NCI-H526 treated with DMSO at 0.1 percent for 48 hours (cell line): Measurements from ENCODE around the gene PTPRN2.
"Not testable (repeated sequence)": the region's sequence is repeated elsewhere in the genome, so short reads cannot be mapped to it uniquely, and the experiment has no call there.

Source experiments
- DNase-seq: peaks from one replicate; lab custom pipeline; 2025; lab: John Stamatoyannopoulos, UW

PTPRN2 gene

DNA sequence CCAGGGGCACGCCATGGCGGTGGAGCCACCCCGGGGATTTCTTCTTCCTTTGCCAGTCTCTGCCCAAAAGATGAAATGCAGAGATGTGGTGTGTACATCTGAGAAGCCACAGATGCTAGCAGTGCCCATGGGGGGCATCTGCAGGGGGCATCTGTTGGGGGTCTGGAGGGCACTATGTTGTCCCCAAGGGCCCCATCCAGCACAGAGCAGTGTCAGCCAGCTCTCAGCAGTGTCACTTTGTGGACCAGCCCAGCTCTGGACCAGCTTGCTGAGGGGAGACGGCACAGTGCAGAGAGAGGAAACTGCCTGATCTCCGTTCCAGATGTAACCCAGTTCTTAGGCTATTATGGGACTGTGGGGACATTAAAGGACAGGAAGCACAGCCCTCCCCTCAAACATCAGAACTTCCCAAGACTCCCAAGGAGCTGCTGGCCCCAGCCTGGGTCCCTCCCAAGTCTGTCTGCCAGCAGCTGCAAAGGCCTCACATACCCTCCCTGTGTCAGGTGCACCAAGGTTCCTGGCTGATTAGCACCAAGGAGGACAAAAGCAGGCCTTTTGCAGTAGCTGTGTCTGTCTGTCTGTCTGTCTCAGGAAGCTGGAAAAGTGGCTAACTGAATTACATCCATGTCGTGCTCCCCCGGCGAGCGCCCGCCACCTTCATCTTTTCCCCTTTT, 536.5 kb downstream of the PTPRN2 start:
- no peak for DNase-seq

DNA sequence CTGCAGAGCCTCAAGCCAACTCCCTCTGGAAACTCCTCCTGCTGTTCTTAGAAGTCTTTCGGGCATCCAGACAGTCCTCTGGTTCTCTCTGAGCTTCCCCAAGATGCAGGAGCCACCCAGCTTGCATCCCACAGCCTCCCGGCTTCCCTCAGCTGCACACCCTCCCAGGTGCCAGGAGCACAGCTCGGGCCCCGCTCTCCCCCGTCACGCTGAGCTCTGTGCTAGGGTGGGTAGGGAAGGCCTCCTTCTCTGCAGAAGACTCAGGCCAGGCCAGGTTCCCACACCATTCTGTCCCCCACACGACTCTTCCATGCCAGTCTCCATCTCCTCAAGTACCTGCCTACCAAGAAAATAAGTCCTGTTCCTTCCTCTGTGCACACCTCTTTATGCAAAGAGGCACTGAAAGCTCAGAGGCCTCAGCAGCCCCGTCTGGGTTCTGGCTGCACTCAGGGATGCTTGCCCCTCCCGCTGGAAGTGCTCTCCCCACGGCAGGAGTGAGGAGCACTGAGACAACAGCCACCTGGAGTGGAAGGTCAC, 537.1 kb downstream of the PTPRN2 start:
- no peak for DNase-seq

DNA sequence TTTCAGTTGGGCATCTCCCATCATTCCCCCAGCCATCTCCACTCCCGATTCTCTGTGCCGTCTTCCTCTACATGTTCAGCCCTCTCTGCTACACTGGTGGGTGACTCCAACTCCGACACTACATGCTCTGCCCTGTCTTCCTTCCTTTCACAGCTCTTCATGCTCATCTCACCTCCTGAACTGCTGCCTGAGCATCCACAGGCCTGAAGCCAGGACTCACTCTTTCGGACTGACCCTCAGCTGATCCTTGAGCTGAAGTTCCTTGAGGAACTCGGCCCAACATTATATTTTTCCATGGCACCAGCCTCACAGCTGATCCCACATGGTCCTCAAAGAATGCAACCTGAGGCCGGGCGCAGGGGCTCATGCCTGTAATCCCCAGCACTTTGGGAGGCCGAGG, 538.4 kb downstream of the PTPRN2 start:
- no peak for DNase-seq

DNA sequence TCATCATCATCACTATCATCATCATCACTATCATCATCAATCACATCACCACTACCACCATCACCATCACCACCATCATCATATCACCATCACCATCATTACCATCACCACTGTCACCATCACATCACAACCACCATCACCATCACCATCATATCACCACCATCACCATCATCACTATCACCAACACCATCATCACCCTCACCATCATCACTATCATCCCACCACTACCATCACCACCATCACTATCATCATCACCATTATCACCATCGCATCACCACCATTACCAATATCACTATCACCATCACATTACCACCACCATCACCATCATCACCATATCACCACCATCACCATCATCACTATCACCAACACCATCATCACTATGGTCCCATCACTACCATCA, 539.1 kb downstream of the PTPRN2 start:
- DNase-seq, result no peak

DNA sequence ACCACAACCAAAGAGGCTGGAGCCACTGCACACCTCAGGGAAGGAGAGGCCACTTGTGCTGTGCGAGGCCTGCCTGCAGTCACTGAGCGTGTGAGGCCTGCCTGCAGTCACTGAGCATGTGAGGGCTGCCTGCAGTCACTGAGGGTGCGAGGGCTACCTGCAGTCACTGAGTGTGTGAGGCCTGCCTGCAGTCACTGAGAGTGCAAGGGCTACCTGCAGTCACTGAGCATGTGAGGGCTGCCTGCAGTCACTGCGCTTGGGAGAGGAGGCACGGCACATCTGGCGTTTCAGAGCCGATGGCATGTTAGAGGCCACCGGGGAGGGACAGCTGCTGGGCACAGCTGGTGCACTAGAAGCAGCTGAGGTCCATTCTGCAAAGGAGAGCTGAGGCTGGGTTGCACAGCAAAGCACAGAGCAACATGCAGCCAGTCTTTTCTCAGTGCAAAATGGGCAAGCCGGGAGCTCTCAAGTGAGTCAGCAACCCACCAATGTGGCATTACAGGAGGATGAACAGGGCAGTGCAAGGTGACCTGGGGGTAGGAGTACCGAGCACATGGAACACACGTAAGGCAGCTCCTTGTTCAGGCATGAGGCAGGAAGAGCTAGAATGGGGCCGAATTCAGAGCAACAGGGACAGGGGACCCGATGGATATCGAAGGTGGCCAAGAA, 540.1 kb downstream of the PTPRN2 start:
- DNase-seq, result no peak

DNA sequence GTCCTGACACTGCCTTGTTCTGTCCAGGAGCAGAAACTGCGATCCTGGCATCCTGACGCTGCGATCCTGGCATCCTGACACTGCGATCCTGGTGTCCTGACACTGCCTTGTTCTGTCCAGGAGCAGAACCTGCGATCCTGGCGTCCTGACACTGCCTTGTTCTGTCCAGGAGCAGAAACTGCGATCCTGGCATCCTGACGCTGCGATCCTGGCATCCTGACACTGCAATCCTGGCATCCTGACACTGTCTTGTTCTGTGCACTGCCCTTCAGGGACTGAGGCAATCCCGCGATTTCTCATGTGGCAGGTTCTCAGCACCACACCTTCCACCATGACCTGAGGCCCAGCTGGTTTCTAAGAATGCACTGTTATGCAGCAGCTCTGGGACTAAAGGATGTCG, 541.4 kb downstream of the PTPRN2 start:
- DNase-seq, result not testable (repeated sequence)

DNA sequence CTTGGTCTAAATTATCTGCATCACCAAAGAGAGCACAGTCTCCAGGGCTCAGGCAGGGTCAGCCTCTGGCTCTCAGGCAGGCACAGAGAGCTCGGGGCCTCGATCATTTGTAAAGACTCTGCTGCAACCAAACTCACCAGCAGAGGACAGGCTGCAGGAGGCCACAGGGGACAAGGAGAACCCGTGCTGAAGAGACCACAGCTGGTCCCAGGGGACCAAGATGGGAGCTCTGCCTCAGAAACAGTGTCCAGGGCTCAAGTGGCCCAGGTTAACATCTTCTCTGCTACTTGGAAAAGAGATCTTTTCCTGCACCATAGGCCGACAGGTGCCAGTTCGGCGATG, 543.2 kb downstream of the PTPRN2 start:
- DNase-seq, result peak; percentile 87

DNA sequence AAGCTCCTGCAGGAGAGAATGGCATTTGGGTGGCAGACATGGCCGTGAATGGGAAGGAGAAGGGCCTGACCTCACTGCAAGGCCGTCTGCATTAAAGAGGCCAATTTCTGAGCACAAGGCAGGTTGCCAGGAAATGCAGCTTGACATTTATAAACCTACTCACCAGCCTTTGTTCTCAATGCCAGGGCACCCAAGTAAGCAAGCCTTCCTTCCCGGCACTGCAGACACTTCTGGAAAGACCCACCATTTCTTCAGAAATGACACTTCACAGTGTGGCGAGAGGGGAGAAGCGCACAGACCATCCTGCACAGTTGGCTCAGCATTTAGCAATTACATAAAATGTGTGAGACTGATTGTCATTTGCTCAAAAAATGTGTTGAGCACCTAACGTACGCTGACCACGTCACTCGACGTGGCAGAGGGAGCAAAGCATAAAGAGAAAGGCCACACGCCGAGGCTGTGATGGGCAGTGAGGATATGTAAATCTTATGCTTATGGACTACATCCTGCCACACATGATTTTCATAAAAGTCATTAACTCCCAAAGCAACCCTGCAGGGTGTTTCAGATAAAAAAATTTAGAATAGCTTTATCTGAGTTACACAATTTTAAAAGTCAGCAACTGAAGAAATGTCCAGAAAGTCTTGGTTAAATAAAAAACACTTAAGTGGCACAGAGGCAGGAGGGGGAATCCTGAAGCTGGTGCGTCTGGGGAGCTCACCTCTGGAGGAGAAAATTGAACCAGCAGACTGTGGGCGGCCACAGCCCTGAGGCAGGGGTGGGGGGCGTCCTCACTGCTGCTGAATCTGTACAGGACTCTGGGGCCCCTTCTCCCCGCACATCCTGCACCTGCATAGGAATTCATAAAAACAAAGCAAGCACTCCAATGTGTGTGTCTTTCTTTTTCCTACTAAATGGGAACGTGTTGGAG, 543.8 kb downstream of the PTPRN2 start:
- peak; percentile 87 for DNase-seq

DNA sequence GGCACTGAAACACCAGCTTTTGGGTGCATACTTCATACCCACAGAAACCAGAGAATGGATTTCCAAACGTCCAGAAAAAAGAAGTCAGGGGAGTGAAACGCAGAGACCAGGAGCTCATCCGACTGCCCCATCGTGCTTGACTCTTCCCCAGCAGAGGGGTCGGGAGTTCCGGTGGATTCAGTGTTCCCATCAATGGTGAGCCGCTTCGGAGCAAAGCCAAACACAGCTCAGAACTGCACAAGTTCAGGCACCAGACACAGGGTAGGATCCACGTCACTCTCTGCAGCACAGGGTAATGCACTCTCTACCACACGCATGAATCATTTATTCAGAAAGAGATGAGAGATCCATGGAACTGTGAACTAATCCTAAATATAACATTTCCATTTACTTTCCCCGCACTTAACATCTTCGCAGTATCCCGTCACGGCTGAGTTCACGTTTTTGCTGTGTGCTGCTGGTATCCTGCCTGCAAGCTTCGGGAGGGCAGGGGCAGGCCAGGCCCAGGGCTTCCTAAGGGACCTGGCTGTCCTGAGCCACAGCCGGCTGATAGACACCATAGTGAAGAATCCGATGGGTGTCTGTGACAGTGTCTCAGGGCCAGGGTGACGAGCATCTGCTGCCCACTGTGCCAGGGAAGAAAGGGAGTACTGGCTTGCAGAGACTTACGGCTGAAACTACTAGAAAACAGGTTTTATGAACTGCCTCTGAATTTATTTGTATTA, 545.3 kb downstream of the PTPRN2 start:
- DNase-seq, result no peak

DNA sequence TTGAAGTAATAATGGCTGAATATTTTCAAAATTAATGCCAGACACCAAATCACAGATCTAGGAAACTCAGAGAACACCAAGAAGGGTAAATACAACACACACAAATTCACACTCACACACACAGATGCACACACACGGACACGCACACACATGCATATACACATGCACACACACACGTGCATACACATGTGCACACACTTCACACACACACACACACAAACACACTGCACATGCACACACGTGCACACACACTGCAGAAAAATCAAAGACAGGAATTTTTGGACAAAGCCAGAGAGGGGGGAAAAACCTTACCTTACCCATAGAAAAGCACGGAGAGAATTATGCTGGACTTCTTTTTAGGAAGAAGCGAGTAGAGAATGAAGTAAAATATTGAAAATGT, 547.4 kb downstream of the PTPRN2 start:
- DNase-seq, result no peak

DNA sequence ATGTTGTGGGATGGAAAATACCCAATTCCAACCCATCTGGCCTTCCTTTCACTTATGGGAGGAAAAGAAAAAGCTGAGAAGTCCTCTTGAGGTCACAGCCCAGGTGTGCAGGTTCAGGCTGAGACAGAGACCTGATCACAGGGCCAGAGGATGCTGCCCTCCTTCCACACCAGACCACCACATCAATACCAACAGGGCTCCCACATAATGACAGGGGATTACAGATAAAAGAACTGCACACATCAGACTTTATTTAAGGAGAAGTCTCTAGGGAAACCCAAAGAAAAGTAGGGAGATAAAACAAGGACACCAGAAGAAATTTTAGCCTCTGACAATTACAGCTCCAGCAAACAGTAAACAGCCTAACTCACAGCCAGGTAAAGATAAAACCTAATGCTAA, 548.4 kb downstream of the PTPRN2 start:
- no peak for DNase-seq

DNA sequence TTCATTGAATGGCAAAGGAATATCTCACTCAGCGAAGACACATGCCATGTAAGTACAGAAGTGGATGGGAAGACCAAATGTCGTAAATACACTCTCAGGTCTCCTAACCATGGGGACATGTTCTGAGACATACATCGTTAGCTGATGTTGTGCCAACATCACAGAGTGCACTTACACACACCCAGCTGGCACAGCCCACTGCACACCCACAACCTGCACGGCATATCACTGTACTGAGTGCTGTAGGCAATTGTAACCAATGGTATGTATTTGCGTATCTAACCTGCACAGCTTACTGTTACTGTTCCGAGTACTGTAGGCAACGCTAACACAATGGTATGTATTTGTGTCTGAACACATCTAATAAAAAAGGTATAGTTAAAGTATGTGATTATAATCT, 550.4 kb downstream of the PTPRN2 start:
- DNase-seq, result no peak

DNA sequence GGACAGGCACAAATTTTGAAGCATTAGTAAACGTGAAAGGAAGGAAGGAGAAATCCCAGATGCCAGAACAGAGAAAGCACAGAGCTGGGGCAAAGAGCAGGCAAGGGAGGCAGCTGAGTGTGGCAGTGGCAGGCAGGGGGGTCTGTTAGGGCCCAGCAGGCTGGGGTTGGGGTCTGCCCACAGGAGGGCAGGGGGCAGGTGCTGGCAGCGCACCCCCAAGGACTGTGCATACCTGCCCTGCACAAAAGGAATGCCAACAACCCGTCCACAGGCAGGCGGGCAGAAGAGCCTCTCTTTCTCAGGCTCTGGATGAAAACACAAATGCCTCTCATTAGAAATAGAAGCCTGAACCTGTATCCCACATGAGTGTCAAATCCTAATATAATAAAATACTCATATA, 552.3 kb downstream of the PTPRN2 start:
- peak; percentile 35 for DNase-seq

DNA sequence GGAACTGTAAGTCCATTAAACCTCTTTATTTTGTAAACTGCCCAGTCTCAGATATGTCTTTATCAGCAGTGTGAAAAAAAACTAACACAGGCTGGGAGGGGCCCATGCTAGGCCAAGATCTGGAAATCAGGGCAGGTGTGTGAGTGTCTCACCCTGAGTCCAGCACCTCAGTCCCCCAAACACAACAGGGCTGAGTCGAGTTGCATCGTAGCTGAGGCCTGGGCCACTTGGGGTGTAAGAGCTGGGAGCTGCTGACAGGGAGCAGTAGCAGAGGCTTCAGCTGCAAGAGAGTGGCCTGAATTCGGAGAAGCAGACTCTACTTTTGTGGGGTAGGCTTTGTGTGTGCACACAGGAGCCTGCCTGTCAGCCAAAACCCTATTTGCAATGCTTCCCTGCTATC, 553.1 kb downstream of the PTPRN2 start:
- DNase-seq, result no peak

DNA sequence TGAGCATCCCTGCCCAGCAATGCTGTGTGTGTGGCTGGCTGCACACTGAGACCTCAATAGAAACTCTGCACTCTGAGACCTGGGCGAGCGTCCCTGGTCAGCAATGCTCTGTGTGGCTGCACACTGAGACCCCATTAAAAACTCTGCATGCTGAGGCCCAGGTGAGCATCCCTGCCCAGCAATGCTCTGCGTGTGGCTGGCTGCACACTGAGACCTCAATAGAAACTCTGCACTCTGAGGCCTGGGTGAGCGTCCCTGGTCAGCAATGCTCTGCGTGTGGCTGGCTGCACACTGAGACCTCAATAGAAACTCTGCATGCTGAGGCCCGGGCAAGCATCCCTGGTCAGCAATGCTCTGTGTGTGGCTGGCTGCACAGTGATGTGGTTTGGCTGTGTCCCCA, 553.7 kb downstream of the PTPRN2 start:
- not testable (repeated sequence) for DNase-seq

DNA sequence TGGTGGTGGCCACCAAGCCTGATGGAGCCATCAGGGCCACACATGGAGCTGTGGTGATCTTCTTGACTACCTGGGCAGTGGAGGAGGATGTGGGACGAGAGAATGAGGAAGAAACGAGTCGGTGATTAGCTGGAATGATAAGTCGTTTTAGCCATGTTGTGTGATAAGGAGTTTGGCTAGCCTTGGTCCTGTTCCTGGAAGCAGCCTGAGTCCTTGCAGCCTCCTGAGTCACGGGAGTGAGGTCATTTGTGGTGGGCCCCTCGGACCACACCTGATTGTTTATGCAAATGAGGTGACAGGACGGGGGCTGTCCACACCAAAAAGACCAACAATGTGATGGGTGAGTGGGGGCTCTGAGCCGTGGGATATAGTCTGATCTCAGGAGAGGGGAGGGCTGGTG, 554.4 kb downstream of the PTPRN2 start:
- no peak for DNase-seq

DNA sequence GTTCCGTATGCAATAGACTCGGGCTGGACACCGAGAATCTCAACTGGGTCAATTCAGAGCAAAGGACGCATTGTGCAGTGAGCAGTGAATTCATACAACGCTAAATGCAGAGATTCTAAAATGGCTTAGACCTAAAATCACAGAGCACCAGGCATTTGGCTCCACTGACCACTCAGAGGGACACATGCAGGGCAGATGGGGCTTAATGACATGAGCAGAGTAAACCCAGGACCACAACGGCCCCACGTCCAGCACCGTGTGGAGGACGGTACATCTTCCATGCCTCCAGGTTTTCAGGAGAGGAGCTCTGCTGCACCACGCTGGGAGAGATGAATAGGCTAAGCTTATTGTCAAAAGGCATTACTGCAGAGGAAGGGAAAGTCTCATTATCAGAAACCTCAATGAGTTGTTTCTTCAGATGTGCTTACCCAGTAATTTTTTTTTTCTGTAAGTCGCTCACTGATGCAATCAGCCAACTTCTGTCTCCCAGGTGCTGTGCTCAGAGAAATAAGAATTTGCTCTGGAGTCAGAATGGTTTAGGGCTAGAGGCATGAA, 555.0 kb downstream of the PTPRN2 start:
- no peak for DNase-seq

DNA sequence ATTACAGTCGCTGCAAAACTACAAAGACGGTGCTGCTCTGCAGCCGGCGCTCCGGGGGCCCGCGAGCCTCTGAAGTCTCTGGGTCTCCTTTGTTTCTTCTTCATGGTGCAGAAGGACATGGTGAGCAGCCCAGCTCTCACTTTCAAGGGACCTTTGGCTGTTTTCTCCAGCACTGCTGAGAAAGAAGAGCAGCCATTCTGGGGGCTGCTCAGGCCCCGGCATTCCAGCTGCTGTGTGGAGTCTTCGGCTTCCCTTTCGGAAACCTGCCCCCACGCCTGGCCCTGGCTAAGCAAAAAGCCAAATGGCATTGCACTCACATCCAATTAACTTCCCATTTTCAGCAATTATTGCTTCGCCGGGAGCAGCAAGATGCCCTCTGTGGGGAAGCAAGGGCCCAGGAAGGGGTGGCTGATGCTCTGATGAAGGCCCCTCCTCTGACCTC, 555.7 kb downstream of the PTPRN2 start:
- no peak for DNase-seq

DNA sequence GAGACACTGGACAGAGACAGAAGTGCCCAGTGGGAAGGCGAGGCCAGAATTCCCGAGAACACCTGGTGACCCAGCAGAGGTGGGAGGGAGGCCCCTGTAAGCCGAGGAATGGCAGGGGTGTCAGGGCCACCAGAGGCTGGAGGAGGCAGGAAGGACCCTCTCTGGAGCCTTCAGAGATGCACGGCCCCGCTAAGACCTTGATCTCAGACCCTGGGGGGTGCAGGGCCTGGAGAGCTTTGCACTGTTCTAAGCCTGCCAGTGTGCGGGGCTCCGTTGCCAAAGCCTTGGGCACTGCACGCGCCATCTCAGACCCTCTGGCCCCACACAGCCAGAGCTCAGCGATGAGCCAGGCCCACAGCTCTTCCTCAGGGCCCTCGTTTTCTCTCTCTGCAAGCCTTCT, 557.1 kb downstream of the PTPRN2 start:
- DNase-seq, result no peak

DNA sequence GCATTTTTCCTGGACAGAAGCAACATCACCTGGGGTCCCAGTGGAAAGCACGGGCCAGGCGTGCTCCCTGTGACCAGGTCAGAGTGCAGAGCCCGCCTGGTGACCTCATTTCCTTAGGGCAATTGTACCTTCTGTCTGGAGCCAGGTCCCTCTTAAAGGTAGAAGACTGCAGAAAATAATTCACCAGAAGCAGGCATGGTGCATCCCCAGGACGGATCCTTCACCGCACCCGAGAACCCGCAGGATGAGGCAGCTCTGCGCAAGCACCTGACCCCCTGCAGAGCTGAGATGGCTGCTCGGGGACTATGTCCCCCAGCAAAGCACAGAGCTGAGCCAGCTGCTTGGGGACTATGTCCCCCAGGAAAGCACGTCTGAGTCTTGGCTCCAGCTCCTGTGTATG, 557.6 kb downstream of the PTPRN2 start:
- no peak for DNase-seq

DNA sequence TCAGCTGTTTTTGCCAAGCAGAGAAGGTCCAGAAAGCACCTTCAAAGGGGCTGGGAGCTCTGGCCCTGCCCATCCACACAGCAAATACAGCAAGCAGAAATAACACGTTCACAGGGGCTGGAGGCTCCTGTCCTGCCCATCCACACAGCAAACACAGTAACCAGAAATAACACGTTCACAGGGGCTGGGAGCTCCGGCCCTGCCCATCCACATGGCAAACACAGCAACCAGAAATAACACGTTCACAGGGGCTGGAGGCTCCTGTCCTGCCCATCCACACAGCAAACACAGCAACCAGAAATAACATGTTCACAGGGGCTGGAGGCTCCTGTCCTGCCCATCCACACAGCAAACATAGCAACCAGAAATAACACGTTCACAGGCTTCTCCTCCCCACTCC, 558.1 kb downstream of the PTPRN2 start:
- DNase-seq, result peak; percentile 17

DNA sequence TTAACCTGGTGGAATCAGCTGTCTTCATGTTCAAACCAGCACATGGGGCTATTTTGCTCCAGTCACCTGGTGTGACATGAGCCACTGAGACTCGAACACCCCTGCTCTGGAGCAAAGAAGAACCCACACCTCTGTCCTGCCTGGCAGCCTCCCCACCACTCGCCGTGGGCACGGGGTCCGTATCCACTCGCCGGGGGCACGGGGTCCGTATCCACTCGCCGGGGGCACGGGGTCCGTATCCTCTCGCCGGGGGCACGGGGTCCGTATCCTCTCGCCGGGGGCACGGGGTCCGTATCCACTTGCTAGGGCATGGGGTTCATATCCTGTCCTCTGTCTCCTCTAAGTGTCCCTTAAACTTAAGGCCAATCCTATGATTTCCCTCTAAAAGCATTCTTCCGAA, 558.7 kb downstream of the PTPRN2 start:
- DNase-seq, result no peak
